T-cell (primary cell): ENCODE data around the gene ESPNL. TPM values are rescaled to one million over a fixed set of nuclear protein-coding genes. Genes with fewer than 3 reads are reported as not detected.
"Not testable (repeated sequence)": the region's sequence is repeated elsewhere in the genome, so short reads cannot be mapped to it uniquely, and the experiment has no call there.

ENCODE experiments used
- ATAC-seq, 4 experiments: fragments of 200-7000 bp in 3 of 4; fragments of 150-1000 bp in 1 of 4; cut with Tn5 transposase; replicated peaks in 1 of 4; 1 replicate in 3 of 4; 2 replicates in 1 of 4; pipeline ENCODE4 v1.10.0; 2021; ENCODE audit warnings: moderate library complexity in 3 of 4, mild to moderate bottlenecking in 2 of 4, moderate number of reproducible peaks in 1 of 4
- CTCF ChIA-PET, 2 donors: fragments of 300-600 bp; sonication (Branson Sonifier 250); formaldehyde crosslinking; loops; one replicate each; lab custom pipeline; 2022; ENCODE audit warnings: antibody characterized with exemption in 2 of 2; lab: Charles Lee
- POLR2A ChIA-PET, 2 donors: fragments of 300-600 bp; sonication (Branson Sonifier 250); formaldehyde crosslinking; loops; one replicate each; lab custom pipeline; 2022; ENCODE audit warnings: antibody characterized with exemption in 2 of 2; lab: Charles Lee
- DNase-seq, 35 experiments: peaks; one replicate each; pipeline versions ENCODE4 v3.0.0 to v3.0.0-alpha.2; 2013 to 2023
- H3K27ac ChIP-seq: one replicate; pipeline ENCODE4 v1.5.1; 2013; ENCODE audit warnings: low read length
- H3K27me3 ChIP-seq, 2 experiments: replicated peaks in 1 of 2; 1 replicate in 1 of 2; 2 replicates in 1 of 2; pipeline versions ENCODE4 v1.6.1 to v1.7.0; 2013; ENCODE audit warnings: low read length in 1 of 2, mixed read lengths in 1 of 2; ENCODE audit not compliant: control insufficient read depth in 2 of 2, insufficient read depth in 2 of 2; ENCODE audit errors: extremely low read depth in 1 of 2
- H3K36me3 ChIP-seq, 2 donors: 1 replicate in 1 of 2; 2 replicates in 1 of 2; pipeline versions ENCODE4 v1.6.1 to v1.7.0; 2013; ENCODE audit warnings: low read length in 1 of 2; ENCODE audit not compliant: control insufficient read depth in 2 of 2, insufficient read depth in 1 of 2; ENCODE audit errors: extremely low read depth in 1 of 2
- H3K4me1 ChIP-seq, 2 experiments: 1 replicate in 1 of 2; 2 replicates in 1 of 2; pipeline versions ENCODE4 v1.6.1 to v1.7.0; 2013; ENCODE audit warnings: low read length in 2 of 2, mixed read lengths in 1 of 2; ENCODE audit not compliant: insufficient read depth in 2 of 2, control insufficient read depth in 1 of 2; ENCODE audit errors: extremely low read depth in 1 of 2
- H3K4me3 ChIP-seq, 2 donors: 1 replicate in 1 of 2; 2 replicates in 1 of 2; pipeline versions ENCODE4 v1.5.1 to v1.7.0; 2013; ENCODE audit warnings: mild to moderate bottlenecking in 2 of 2, low read length in 1 of 2, moderate library complexity in 1 of 2; ENCODE audit not compliant: control insufficient read depth in 1 of 2; ENCODE audit errors: extremely low read depth in 1 of 2
- H3K9me3 ChIP-seq: 2 replicates; pipeline ENCODE4 v1.7.0; 2013
- H3K27ac Mint-ChIP-seq, 2 donors: one replicate each; pipeline ENCODE4 v1.8.0; 2020 to 2021; ENCODE audit warnings: mild to moderate bottlenecking in 2 of 2, mixed read lengths in 2 of 2
- H3K27me3 Mint-ChIP-seq, 2 donors: one replicate each; pipeline ENCODE4 v1.8.0; 2021 to 2022; ENCODE audit warnings: mixed read lengths in 2 of 2
- H3K36me3 Mint-ChIP-seq: one replicate; pipeline ENCODE4 v1.8.0; 2021; ENCODE audit warnings: mixed read lengths
- H3K4me1 Mint-ChIP-seq, 3 donors: one replicate each; pipeline ENCODE4 v1.8.0; 2020 to 2022; ENCODE audit warnings: mixed read lengths in 3 of 3, mild to moderate bottlenecking in 1 of 3
- H3K4me3 Mint-ChIP-seq, 3 donors: one replicate each; pipeline ENCODE4 v1.8.0; 2020 to 2022; ENCODE audit warnings: mild to moderate bottlenecking in 3 of 3, mixed read lengths in 3 of 3, moderate library complexity in 3 of 3
- H3K9me3 Mint-ChIP-seq, 3 donors: one replicate each; pipeline ENCODE4 v1.8.0; 2020 to 2022; ENCODE audit warnings: mixed read lengths in 3 of 3
- WGBS: methylation state at CpG from one replicate; pipeline ENCODE4 v1.1.5; 2013; ENCODE audit warnings: missing lambda C conversion rate; ENCODE audit not compliant: insufficient coverage; 5-methylcytosine and 5-hydroxymethylcytosine counted together
- total RNA-seq, 35 experiments: library from RNA in 6 of 35; stranded (reverse) in 6 of 35; fragments of 120-200 nt in 1 of 35; gene quantifications; one replicate each; pipeline versions ENCODE4 v1.2.1 to v1.2.4 and lab custom pipeline; 2013 to 2026

The ESPNL gene
- total RNA-seq (under 1 TPM in 3 of 5 donors, not detected in 2; 0.10 to 0.44 (median 0.25) TPM), total RNA-seq (lab: John Stamatoyannopoulos, UW) (0 to 0.76 (median 0.13) reads per million in 29 experiments)
- 0.06 TPM for total RNA-seq (2013)

- H3K4me3 ChIP-seq = no peak within 1 kb of the TSS
- H3K4me1 Mint-ChIP-seq = peaks cover 0 to 6% (median 0%) of the 10 kb centered on the region in 3 donors
- H3K27ac Mint-ChIP-seq = no peak within 1 kb of the TSS
- no peak for DNase-seq
- no peaks in the 10 kb centered on the region for H3K9me3 Mint-ChIP-seq
- ATAC-seq = no peak
- H3K27ac ChIP-seq = no peak within 1 kb of the TSS
- H3K27me3 Mint-ChIP-seq = no peaks in the 10 kb centered on the region
- peaks cover 0 to 6% of the 10 kb centered on the region in 2 experiments for H3K27me3 ChIP-seq
- POLR2A ChIA-PET = no interaction called here
- H3K9me3 ChIP-seq = no peaks in the 10 kb centered on the region
- 82% methylated on average over 34 of the region's 38 CpGs for WGBS
- no peaks in the 10 kb centered on the region for H3K36me3 ChIP-seq
- CTCF ChIA-PET = interaction anchor here in 1 of 2 donors (0.5 kb wide), 1 partner anchor 1427 kb away, joined by 4 read pairs; no protein-coding TSS in a partner anchor
- H3K4me1 ChIP-seq = no peaks in the 10 kb centered on the region
- peaks cover 2% of the 10 kb centered on the region for H3K36me3 Mint-ChIP-seq
- H3K4me3 Mint-ChIP-seq = no peak within 1 kb of the TSS
These were observed at the start of gene ESPNL for GRCh38 chr2:238100049-238100820. ESPNL (plus strand) TSS chr2:238100340; CDS start chr2:238100420, 80 bp downstream.

- no peak overlapping the region for H3K4me3 ChIP-seq
- Mint-ChIP-seq H3K9me3 (peaks cover 0 to 6% (median 4%) of the 10 kb centered on the region in 3 donors), H3K27ac (no peak overlapping the region), H3K36me3 (no peaks in the 10 kb centered on the region), H3K4me3 (no peak overlapping the region), H3K27me3 (peaks cover 20 to 22% of the 10 kb centered on the region in 2 donors), H3K4me1 (peaks cover 5 to 7% (median 5%) of the 10 kb centered on the region in 3 donors)
- ChIA-PET POLR2A (no interaction called here), CTCF (no interaction called here)
- no peaks in the 10 kb centered on the region for H3K36me3 ChIP-seq
- peaks cover 0 to 8% of the 10 kb centered on the region in 2 experiments for H3K4me1 ChIP-seq
- no CpG with 5 or more reads among the region's 2 CpGs for WGBS
- ATAC-seq (no peak), DNase-seq (no peak)
- H3K27ac ChIP-seq = no peak overlapping the region
- H3K27me3 ChIP-seq = peaks cover 0 to 25% of the 10 kb centered on the region in 2 experiments
- peaks cover 3% of the 10 kb centered on the region for H3K9me3 ChIP-seq
These were observed 46.9 kb upstream of the ESPNL start for GRCh38 chr2:238053191-238053776.

- Mint-ChIP-seq H3K36me3 (no peaks in the 10 kb centered on the region), H3K27ac (no peak overlapping the region), H3K9me3 (peaks cover 0 to 4% (median 0%) of the 10 kb centered on the region in 3 donors), H3K27me3 (peaks cover 20 to 22% of the 10 kb centered on the region in 2 donors), H3K4me1 (peaks cover 17 to 22% (median 19%) of the 10 kb centered on the region in 3 donors), H3K4me3 (no peak overlapping the region)
- ATAC-seq (no peak), DNase-seq (no peak)
- CTCF ChIA-PET = no interaction called here
- Histone ChIP-seq H3K9me3 (no peaks in the 10 kb centered on the region), H3K36me3 (no peaks in the 10 kb centered on the region), H3K4me3 (no peak overlapping the region), H3K27ac (no peak overlapping the region), H3K27me3 (peaks cover 0 to 25% of the 10 kb centered on the region in 2 experiments), H3K4me1 (peaks cover 0 to 18% of the 10 kb centered on the region in 2 experiments)
- POLR2A ChIA-PET = no interaction called here
- WGBS = no CpG with 5 or more reads among the region's 3 CpGs
These were observed 44.3 kb upstream of the ESPNL start for GRCh38 chr2:238055841-238056240.

- POLR2A ChIA-PET, H3K9me3 ChIP-seq, H3K36me3 ChIP-seq, H3K27ac Mint-ChIP-seq, H3K36me3 Mint-ChIP-seq, ATAC-seq, H3K9me3 Mint-ChIP-seq, H3K27ac ChIP-seq, DNase-seq, H3K4me3 ChIP-seq, H3K4me3 Mint-ChIP-seq: not testable (repeated sequence)
- Histone ChIP-seq H3K27me3 (peaks cover 0 to 20% of the 10 kb centered on the region in 2 experiments), H3K4me1 (peaks cover 4 to 32% of the 10 kb centered on the region in 2 experiments)
- peaks cover 20 to 22% of the 10 kb centered on the region in 2 donors for H3K27me3 Mint-ChIP-seq
- CTCF ChIA-PET = interaction anchor here in 1 of 2 donors (0.9 kb wide), 1 partner anchor 98 kb away, joined by 3 read pairs; no protein-coding TSS in a partner anchor
- H3K4me1 Mint-ChIP-seq = peaks cover 31 to 38% (median 33%) of the 10 kb centered on the region in 3 donors
- WGBS = 94% methylated on average over 36 of the region's 44 CpGs
These were observed 42.2 kb upstream of the ESPNL start for GRCh38 chr2:238057696-238058575.

GRCh38 chr2:238059505-238059904 lies 40.6 kb upstream of the ESPNL start:
- H3K4me3 Mint-ChIP-seq = peak overlapping the region; percentile 80 to 87 (median 86)

More at GRCh38 chr2:238059505-238059904, 40.6 kb upstream of the ESPNL start:
- Mint-ChIP-seq H3K27me3 (peaks cover 17 to 18% of the 10 kb centered on the region in 2 donors), H3K9me3 (peaks cover 0 to 4% (median 0%) of the 10 kb centered on the region in 3 donors), H3K4me1 (peaks cover 38 to 40% (median 40%) of the 10 kb centered on the region in 3 donors), H3K27ac (no peak overlapping the region), H3K36me3 (no peaks in the 10 kb centered on the region)
- CTCF ChIA-PET = no interaction called here
- ATAC-seq (no peak), DNase-seq (no peak)
- WGBS = 100% methylated on average over 1 of the region's 3 CpGs
- H3K4me3 ChIP-seq = no peak overlapping the region
- POLR2A ChIA-PET = no interaction called here
- H3K36me3 ChIP-seq = no peaks in the 10 kb centered on the region
- H3K4me1 ChIP-seq = peaks cover 4 to 32% of the 10 kb centered on the region in 2 experiments
- no peak overlapping the region for H3K27ac ChIP-seq
- peaks cover 0 to 16% of the 10 kb centered on the region in 2 experiments for H3K27me3 ChIP-seq
- H3K9me3 ChIP-seq = no peaks in the 10 kb centered on the region
